A549 treated with AZD2906 at 1 μM for 4 hours (cell line): ENCODE data around the gene NATD1. TPM values are rescaled to one million over a fixed set of nuclear protein-coding genes. Genes with fewer than 3 reads are reported as not detected.

Experiments used
- total RNA-seq: library from RNA; stranded (reverse); fragments of 200-300 nt; extraction: Qiagen RNA extraction; gene quantifications from 5 replicates; pipeline ENCODE4 v1.2.3, GENCODE V29; 2022

The NATD1 gene, protein sequence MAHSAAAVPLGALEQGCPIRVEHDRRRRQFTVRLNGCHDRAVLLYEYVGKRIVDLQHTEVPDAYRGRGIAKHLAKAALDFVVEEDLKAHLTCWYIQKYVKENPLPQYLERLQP
- total RNA-seq: 3.4 to 4.3 TPM (median 3.7 TPM) in 5 replicates

DNA sequence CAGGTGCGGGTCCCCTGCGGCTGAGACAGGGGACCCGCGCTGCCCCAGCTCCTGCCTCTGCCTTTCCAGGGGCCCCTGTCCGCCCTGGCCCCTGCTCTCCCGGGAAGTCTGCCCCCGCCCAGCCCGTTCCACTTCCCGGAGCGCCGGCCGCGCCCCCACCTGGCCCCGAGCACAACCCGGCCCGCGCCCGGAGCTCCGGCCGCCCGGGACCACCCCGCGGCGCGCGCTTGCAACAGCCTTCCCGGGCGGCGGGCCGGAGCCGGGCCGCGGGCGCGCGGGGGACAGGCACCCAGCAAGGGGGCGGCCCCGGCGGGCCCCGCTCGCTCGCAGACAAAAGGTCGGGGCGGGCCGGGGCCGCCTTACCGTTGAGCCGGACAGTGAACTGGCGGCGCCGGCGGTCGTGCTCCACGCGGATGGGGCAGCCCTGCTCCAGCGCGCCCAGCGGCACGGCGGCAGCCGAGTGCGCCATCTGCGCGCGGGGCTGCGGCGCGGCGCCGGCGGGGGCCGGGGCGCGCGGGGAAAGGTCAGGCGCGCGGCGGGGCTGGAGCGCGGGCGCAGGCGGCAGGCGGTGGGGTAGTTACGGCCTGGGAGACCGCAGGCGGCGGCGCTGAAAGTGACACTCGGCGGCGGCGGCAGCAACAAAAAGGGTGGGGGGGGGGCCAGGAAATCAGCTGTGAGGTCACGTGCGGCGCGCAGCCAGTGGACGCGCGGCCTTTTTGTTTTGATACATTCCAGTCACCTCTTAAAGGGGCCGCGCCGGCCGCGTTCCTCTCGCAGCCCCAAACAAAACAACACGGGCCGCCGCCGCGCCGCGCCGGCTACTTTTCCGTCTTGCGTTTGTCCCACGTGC, at the start of gene NATD1:
Gene NATD1, minus strand, starts transcription at position 615 of the 850 bp plus-strand sequence. Its CDS starts 146 bp downstream, at position 469.

DNA sequence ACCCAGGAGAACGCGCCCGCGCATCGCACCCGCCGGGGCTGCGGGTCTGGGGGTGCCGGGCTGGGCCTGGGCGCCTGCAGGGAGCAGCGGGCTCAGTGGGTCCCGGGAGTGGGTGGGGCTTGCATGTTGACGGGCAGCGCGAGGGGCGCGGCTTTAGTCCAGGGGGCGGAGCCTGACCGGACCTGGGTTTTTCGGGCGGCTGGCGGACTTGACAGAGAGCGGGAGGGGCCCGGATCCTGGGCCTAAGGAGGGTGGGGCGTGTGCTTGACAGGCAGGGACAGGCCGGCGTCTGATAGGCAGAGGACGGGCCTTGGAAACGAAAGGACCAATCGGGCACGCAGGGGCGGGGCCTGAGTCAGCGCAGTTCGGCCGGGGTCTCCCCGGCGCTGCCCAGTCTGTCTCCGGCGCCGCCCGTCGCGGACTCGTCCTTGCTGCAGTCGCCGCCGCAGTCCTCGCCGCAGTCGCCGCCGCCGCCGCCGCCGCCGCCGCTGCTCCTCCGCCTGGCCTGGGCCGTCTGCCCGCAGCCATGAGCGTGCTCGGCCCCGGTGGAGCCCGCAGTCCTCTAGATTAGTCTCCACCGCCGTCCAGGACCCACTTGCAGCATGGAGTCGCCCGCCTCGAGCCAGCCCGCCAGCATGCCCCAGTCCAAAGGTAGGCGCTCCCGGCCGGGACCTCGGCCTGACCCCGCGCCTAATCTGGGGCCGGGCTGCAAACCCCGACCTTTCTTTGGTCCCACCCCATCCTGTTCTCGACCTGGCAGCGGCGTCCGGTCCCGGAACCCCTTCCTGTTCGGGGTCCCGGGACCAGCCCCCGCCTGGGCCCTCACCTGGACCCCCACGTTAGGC, 31.3 kb upstream of the NATD1 start, which contains the start of gene MAP2K3:
Gene MAP2K3, plus strand, starts transcription at position 393 of the 845 bp plus-strand sequence. Its CDS starts 210 bp downstream, at position 603.

DNA sequence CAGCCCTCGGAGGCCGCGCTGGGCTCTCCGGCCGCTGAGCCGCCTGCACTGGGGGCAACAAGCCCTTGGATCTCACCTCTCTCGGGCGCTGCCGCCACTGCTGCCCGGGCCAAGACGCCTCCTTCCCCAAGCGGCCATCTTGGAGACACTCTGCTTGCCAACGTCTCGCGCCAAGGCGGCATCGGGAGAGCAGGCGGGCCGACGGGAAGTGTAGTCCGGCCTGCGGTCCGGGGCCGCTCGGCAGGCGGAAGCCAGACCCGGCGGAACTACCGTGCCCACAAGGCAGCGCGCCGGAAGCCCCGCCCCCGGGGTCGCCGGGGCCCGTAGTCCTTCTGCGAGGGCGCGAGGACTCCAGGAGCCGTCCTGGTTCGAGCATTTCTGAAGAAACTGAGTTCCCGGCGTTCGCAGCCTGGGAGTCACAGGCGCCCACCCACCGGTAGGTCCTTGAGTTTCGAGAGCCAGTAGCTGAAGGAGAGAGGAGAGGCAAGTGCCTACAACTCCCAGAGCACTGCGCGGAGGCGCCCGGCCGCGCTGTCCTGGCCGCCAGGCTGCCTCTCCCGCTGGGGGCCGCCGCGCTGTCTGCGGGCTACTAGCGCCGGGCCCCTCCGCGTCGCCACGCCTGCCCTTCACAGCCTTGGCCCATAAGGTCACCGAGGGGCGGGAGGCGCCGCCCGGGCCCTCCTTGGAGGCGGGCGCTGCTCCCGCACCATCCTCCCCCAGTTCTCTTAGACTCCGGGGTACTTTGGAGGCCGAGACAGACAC, 39.0 kb downstream of the NATD1 start, which contains the start of gene TMEM11:
Gene TMEM11, minus strand, starts transcription at position 147 of the 762 bp plus-strand sequence. Its CDS starts 9 bp downstream, at position 138.

Other genes with a start within 250 kb of the NATD1 start
- 116 to 132 TPM (median 121 TPM) in 5 replicates for gene USP22, start 210.4 kb downstream of the NATD1 start, total RNA-seq
- gene DHRS7B, start 126.4 kb downstream of the NATD1 start, total RNA-seq: 18.3 to 20.5 TPM (median 19.4 TPM) in 5 replicates
- 54.1 to 71.6 TPM (median 68.6 TPM) in 5 replicates for gene TMEM11, start 39.2 kb downstream of the NATD1 start, total RNA-seq
- 80.1 to 123 TPM (median 93.3 TPM) in 5 replicates for gene MAP2K3, start 31.3 kb upstream of the NATD1 start, total RNA-seq
- 1.5 to 1.8 TPM (median 1.7 TPM) in 5 replicates for gene KCNJ12, start 122.9 kb upstream of the NATD1 start, total RNA-seq